GM19468 (cell line): Measurements from ENCODE around the gene HDGFL3.
A peak's percentile ranks its signal among the peaks of the same experiment; 100 is the strongest.
"Not testable (repeated sequence)": the region's sequence is repeated elsewhere in the genome, so short reads cannot be mapped to it uniquely, and the experiment has no call there.

Experiments used
- ATAC-seq: cut with Tn5 transposase; IDR thresholded peaks from one replicate; pipeline ENCODE4 v1.9.1; 2021; ENCODE audit warnings: mild to moderate bottlenecking, moderate library complexity, moderate number of reproducible peaks; ENCODE audit not compliant: unreplicated experiment; ENCODE audit errors: extremely low read depth

HDGFL3 gene

DNA sequence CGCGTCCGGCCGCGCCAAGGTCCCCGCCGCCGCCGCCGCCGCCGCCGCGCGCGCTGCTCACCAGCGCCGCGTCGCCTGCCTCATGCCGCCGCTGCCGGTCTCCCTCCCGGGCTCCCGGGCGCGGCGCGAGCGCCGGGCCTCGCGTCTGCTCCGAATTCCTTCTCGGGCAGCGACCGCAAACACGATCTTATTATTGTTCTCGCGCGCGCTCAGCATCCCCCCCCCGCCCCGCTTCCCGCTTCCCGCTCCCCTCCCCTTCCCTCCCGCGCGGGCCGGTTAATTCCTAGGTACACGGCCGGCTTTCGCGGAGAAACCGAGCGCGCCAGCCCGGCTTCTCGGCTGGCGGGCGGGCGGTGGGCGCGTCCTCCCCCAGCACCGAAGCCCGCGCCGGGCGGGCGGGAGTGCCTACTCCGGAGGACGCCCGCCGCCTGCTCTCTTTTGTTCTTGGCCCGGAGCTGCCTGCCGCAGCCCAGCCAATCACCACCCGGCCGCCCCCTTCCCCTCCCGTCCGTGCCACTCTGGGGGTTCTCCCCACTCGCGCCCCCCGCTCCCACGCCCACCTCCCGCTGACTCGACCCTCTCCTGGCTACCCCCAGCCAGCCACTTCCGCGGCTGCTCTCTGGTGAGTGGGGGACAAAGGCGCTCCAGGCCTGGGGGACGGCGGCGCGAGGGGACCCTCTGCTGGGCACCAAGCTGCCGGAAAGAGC, at the start of gene HDGFL3:
HDGFL3 (minus strand) TSS at position 164 of the 707 bp plus-strand sequence. CDS start 409 bp downstream, outside the sequence.
- ATAC-seq: no peak

DNA sequence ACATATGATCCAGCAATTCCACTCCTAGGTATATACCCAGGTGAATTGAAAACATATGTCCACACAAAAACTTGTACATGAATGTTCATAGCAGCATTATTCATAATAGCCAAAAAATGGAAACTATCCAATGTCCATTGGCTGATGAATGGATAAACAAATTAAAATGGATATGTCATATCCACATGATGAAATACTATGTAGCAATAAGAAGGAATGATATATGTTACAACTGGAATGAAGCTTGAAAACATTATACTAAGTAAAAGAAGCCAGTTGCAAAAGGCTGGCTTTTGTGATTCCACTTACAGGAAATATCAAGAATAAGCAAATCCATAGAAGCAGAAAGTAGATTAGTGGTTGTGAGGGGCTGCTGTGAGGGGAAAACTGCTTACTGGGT, 43.2 kb upstream of the HDGFL3 start:
- no peak for ATAC-seq

DNA sequence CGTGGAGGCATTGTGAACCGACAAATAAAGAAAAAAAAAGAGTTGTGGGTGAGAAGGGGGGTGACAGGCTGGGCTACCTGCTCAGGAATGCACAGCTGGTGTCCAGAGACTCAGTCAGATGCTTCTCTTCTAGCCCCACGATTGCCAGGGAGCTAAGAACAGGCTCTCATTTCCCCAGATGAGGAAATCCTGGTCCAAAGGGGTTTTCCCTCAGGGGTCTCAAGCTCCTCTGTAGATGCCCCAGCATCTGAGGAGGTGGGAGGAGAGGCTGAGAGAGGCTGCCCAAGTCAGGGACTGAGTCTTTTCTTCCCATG, 41.4 kb upstream of the HDGFL3 start:
- no peak for ATAC-seq

DNA sequence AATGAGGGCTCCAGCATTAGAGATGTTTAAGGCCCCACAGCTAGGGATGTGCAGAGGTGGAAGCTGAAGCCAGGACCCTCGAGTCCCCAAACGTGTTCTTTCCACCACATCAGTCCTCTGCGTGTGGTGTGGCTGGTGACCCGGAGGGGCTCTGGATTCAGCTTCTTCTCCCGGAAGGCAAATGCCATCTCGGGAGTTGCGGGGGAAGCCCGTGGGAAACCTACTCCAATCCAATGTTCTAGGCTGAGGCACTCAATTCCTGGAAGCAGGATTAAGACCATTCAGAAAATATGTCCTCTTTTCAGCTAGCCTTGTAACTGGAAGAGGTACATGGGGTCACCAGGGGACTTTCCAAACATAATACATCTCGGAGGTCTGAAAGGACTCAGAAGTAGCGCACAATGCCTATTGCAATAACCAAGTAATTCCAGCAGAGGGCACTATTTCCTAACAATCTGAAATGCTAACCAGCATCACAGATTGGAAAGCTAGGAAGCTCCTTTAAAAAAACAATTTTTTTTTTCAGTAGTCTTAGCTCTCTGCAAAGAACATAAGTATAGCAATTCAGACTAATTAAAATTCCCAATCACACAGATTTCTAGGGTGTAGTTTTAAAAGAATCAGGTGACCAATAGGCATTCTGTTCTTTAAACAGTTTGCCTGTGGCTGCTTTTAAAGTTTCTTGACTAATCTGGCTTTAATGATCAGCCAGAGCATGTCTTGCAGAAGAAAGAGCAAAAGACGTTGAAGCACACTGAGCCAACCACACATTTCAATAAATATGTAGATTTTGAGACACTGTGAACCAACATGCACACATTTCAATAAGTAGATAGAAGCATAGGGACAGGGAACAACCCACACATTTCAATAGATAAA, 40.8 kb upstream of the HDGFL3 start:
- ATAC-seq: no peak

DNA sequence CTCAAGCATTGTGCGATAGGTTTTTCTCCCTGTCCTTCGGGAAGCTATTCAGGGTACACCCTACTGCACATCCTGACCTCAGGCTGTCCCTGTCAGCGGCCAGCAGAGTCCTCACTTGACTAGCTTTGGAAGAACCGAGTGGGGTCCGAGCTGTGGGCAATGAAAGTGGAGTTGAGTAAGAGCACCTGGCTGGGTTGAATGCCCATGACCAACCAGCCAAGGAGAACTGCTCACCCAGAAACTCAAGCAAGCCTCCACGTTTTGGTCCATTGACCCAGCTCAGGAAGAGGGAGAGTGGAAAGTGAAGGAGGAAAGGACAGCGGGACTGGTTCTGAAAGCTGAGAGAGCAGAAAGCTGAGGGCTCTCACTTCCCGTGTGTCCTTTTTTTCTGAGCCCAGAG, 36.0 kb upstream of the HDGFL3 start:
- no peak for ATAC-seq

DNA sequence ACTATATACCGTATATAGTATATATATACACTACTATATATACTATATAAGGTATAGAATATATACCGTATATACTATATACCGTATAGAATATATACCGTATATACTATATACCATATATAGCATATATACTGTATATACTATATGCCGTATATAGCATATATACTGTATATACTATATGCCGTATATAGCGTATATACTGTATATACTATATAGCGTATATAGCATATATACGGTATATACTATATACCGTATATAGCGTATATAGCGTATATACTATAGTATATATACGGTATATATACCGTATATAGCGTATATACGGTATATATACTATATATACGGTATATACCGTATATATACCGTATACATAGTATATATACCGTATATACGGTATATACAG, 22.6 kb upstream of the HDGFL3 start:
- no peak for ATAC-seq

DNA sequence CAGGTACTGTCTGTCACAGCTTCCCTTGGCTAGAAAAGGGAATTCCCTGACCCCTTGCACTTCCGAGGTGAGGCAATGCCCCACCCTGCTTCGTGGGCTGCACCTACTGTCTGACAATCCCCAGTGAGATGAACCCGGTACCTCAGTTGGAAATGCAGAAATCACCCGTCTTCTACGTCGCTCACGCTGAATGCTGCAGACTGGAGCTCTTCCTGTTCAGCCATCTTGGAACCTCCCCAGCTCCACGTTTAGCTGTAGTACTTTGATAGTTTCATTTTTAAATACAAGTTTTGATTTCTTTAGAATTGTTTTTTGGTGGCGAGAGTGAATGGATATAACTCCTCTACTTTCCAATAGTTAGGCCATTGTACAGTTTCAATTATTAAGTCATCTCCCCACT, 17.8 kb upstream of the HDGFL3 start:
- ATAC-seq: no peak

DNA sequence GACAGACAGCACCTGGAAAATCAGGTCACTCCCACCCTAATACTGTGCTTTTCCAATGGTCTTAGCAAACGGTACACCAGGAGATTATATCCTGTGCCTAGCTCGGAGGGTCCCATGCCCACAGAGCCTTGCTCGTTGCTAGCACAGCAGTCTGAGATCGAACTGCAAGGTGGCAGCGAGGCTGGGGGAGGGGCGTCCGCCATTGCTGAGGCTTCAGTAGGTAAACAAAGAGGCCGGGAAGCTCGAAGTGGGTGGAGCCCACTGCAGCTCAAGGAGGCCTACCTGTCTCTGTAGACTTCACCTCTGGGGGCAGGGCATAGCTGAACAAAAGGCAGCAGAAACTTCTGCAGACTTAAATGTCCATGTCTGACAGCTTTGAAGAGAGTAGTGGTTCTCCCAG, 14.2 kb upstream of the HDGFL3 start:
- ATAC-seq: not testable (repeated sequence)

DNA sequence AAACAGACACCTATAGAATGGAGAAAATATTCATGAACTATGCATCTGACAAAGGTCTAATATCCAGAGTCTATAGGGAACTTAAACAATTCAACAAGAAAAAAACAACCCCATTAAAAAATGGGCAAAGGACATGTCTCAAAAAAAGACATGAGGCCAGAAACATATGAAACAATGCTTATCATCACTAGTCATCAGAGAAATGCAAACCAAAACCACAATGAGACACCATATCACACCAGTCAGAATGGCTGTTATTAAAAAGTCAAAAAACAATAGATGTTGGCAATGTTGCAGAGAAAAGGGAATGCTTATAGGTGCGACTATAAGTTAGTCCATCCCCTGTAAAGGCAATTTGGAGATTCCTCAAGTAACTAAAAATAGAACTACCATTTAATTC, 11.4 kb upstream of the HDGFL3 start:
- no peak for ATAC-seq

DNA sequence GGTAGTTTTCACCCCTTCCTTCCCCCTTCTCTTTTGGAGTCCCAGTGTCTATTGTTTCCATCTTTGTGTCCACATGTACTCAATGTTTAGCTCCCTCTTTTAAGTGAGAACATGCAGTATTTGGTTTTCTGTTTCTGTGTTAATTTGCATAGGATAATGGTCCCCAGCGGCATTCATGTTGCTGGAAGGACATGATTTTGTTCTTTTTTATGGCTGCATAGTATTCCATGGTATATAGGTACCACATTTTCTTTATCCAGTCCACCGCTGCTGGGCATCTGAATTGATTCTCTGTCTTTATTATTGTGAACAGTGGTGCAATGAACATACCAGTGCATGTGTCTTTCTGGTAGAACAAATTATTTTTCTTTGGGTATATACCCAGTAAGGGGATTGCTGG, 7.7 kb upstream of the HDGFL3 start:
- ATAC-seq: no peak

DNA sequence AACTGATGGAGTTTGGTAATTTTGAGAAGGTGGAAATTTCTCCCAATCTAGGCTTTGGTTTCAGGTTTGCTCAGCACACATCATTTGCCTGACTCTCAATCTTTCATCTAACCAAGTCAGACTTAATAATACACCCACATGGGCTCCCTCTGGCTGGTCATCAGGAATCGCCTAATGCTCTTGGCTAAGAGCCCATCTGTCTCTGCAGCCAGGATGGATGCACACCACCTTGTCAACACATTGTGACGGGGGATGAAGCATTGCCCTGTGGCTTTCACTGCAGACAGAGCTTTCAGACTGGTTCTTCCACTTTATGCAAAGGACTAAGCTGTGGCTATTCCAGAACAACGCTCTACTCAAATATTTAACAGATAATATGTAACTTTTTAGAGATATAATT, 3.0 kb upstream of the HDGFL3 start:
- no peak for ATAC-seq

DNA sequence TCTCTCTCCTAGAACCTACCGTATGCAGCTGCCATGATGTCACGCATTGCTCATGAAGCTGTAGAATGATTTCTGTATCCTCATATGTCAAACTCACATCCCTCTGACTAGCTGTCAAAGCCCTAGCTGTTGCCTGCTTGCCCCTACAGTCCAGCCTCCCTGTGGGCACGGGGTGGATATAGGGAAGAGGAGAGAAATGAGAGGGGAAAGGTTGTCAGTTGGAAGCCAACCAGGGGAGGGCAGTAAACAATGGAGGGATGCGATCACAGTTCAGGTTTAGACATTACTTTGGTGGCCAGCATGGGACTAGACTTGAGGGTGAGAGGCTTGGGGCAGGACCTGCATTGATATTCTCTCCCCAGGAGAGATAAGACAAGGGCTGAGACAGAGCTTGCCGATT, 1.7 kb upstream of the HDGFL3 start:
- ATAC-seq: no peak

DNA sequence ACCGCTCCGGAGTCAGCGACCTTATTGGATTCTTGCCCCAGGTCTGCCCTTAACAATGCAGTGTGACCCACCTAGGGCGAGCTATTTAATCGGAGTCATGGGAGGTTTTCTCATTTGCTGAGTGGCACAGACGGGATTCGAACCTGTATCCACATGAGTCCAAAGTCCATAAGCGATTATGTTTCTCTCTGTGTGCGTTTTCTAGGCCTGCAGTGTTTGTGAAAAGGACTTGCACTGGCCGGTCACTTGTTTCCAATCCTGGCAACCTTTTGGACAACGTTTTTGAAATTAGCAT, 691 bp upstream of the HDGFL3 start:
- ATAC-seq: no peak

DNA sequence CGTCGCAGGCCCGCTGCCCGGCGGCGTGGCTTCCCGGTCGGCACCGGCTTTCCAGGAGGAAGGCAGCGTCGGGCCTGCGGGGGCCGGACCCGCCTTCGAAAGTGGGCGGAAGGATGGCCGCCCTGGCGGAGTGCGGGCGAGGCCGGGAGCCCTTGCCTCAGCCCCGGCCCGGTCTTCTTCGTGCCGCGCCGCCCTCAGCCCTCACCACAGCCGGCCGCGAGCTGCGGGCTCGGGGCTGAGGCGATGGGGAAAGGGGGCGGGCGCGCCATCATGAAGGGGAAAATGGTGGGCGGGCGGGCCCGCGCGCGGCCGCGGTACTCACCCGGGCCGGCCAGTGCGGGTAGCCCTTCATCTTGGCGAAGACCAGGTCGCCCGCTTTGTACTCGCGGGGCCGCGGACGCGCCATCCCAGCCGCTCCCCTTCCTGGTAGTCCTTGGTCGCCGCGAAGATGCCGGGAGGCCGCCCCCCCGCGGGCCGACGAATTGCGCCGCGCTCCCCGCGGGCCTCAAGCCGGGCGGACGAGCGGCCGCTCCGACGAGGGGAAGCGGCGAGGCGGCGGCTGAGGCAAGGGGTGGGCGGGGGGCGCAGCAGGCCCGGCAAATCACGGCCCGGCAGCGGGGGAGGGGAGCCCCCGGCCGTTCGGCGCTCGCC, 489 bp downstream of the HDGFL3 start:
- ATAC-seq: no peak

DNA sequence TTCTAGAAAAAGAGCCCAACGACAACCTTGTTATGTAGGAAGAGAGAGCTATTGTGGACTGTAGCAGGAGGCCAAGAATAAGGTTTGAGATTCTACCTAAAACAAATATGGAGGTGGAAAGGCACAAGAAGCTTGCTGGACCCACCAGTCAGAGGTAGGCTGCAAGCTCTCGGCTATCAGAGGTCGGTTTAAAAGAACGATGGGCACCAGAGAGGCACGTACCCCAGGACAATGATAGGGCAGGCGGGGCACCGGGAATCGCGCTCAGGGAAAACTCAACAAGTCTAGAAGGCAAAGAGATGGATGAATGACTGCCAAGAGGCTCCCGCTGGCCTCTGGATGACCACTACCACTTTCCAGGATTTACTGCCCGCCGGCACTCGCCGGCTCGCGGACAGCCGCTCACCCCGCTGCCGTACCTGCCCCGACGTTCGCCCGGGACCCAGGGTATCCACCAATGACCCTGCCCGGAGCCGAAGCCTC, 1.1 kb downstream of the HDGFL3 start:
- no peak for ATAC-seq

DNA sequence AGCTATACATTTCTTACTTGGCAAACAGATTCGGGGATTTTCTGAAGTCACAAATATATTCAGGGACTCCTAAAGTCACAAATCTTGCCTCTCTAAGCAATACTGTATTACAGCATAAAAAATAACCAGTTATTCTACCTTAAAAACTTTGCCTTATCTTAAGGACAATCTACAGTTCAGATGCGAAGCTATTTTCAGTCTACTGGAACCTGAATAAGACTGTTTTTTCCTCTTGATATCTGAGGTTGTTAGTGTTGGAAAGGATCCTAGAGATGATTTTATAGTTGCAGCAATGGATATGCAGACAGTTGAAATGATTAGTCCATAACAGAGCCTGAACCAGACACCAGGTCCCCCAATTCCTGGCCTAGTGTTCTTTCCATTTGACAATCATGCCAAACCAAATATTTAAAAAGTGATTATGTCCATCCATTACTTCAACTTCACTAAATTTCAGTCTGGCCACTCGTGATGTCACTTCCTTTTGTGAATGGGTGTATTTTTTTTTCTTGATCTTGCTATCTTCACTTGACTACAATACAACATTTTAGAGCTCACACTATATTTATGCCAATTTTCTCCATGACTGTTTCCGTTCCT, 1.8 kb downstream of the HDGFL3 start:
- no peak for ATAC-seq

DNA sequence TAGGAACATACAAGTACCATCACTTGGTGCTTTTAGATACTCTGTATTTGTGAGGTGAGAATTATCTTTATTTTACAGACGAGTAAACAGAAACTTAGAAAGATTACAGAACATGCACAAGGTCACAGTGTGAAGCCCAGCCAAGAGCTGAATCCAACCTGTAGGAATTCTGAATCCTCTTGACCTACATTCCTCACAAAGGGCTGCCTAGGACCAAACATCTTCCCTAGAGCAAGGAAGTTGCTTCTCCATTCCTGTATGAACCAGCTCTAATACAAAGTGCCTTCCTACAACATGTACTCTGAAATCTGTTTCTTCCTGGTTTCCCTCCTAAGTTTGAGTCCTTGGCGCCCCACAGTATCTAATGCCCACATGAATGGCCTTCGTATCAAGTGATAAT, 2.9 kb downstream of the HDGFL3 start:
- no peak for ATAC-seq

DNA sequence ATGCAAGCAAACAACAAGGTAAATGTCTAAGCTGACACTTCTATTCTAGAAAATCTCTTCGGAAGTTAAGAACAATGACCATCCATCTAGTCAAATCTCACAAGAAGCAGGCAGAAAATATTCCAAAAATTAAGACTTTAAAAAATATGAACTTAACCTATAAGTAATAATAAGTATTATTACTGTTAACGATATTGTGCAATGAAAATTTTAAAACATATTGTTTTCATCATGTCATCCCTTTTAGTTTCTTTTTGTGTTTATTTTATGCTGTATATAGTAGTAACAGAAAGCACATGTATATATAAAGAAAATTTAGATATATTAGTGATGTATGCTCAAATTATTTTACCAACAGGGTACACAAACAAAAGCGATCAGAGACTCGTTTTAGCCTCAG, 4.1 kb downstream of the HDGFL3 start:
- no peak for ATAC-seq

DNA sequence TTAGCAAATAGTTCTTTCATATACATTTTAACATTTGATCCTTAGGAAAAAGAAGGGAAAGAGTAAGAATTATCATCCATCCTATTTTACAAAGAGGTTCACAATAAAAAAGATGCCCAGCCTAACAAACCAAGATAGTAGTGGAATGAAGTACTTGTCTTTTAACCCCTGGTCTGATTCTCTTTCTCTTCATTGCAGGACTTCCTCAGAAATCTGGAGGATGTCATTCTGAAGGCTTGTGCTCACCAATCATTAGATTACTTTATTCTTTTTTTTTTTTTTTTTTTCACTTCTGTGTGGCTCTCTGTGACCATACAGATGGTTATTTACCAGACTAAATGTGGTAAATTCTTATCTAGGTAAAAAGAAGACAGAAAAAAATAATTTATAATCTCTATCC, 7.0 kb downstream of the HDGFL3 start:
- no peak for ATAC-seq

DNA sequence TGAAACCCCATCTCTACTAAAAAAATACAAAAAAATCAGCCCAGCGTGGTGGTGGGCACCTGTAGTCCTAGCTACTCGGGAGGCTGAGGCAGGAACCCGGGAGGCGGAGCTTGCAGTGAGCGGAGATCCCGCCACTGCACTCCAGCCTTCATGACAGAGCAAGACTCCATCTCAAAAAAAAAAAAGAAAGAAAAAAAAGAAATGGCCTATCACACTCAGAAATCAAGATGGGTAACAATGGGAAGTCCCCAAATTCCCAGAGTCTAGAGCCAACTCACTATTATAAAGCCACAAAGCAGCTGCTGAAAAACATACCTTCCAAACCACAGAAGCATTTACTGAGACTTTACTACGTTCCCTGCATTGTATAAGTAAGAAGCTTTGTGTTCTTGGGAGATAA, 7.5 kb downstream of the HDGFL3 start:
- ATAC-seq: no peak

DNA sequence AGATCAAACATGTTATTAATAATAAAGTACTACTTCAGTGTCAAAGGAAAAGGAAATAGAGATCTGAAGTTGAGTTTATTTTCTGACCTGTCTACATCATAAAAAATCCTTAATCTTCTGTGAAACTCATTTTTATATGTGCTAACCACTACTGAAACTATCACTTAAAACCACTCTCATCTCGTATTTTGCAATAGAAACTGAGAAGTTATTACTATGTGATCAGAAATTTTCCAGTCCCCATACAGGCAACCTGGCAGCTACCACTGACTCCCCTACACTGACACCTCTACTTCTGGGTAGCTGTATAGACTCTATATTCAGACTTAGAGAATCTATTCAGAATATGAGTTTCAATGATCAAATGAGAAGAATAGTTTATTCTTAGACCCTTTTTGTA, 8.3 kb downstream of the HDGFL3 start:
- peak; percentile 76 for ATAC-seq
